Measurements from ENCODE around the gene WDR27.
"Not testable (repeated sequence)": the region's sequence is repeated elsewhere in the genome, so short reads cannot be mapped to it uniquely, and the experiment has no call there.

WDR27 gene

DNA sequence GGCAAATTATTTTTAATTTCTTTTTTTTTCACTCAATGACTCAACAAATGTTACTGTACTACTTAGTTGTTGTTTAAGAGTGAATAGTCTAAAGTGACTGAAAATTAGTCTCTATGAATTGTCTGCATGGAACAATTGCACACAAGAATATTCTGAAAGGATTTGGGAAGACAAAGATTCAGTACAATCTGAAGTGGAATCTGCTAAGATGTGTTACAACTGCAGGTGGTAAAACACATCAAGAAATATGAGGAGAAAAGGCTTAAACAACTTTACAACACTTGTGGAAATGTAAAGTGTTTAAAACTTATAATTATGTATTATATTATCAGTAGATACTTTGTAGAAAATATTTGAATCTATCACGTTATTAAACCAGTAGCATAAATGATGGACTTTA, 193.4 kb downstream of the WDR27 start:
- no peak for DNase-seq

DNA sequence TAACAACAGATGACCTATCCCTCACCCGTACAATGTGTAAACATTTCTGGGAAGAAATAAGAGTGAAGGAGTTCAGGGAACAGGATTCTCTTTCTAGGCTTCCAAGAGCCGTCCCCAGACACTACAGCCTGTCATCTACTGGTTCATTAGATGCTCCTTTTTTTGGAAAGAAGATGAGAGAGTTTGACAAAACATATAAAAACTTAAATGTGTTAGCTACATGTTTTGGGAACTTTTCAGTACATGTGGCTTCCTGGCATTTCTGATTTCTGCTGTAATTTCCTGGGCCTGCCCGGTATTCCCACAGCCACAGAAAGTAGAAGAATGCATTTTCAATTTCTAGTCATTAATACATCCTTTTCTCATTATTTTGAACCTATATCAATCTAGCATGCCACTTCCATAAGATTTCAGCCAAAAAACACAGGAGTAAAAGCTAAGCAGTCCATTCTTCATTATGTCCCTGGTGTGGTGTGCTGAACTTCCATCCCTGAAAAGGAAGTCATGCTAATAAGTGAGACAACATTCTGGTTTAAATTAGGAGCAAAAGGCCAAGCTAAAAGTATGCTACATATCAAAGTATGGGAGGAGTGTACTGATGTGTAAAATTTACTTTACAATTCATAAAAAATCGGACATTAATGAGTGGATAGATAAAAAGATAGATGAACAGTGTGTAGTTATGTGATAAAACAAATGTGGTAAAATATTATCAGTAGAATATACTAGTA, 198.2 kb downstream of the WDR27 start:
- no peak for DNase-seq

DNA sequence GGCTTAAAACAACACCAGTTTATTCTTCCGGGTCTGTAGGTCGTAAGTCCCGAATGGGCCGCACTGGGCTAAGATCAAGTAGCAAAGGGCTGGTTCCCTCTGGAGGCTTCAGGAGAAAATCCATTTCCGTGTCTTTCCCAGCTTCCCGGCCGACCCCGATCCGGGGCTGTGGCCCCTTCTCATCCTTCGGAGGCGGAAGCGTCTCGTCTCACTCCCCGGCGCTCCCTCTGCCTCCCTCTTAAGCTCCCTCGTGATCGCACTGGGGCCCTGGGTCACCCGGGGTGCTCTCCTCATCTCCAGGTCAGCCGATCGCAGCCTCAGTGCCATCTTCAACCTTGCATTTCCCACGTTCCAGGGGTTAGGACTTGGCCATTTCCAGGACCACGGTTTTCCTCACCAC, 199.4 kb downstream of the WDR27 start:
- no peak for DNase-seq

DNA sequence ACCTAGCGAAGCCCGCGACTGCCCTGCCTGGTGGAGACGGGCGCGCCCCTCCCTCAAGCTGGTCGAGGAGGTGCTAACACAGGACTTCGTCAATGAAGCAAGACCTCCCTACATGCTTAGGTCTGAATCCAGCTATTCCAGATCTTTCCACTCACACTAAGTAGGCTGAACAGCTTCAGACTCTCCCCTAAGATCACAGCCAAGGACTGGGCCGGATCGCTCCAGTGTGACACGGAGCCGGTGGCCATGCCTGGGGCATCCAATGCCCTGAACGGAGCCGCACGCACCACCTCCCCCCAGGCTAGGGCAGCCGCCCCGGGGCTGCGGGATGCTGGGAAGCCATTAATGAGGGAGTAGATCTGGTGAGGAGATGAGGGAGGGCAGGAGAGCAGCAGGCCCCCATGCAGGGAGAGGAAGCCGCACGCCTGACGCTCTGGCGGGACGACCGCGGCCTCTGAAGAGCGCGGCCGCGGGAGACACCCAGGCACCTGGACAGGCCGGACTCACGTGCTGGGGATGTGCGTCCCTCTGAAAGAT, 200.0 kb downstream of the WDR27 start:
- DNase-seq = no peak

- DNase-seq = no peak
These were observed 200.7 kb downstream of the WDR27 start for GRCh38 chr6:169501128-169501527.

GRCh38 chr6:169500688-169501087, 201.1 kb downstream of the WDR27 start:
- no peak for DNase-seq

- DNase-seq = no peak
These were observed 202.0 kb downstream of the WDR27 start for GRCh38 chr6:169499848-169500247.

- no peak for DNase-seq
These were observed 202.8 kb downstream of the WDR27 start for GRCh38 chr6:169498916-169499513.

GRCh38 chr6:169495601-169496000, 206.2 kb downstream of the WDR27 start:
- DNase-seq = no peak

DNA sequence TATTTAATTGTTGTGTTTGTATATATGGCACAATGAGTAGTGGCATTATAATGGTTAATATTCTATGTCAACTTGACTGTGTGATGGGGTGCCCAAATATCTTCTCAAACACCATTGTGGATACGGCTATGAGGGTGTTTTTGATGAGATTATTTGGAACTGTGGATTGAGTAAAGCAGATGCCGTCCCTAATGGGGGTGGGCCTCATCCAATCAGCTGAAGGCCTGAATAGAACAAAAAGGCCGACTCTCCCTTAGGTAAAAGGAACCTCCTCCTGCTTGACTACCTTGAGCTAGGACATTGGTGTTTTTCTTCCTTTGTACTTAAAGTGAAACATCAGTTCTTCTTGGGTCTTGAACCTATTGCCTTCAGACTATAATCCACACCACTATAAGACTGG, 207.8 kb downstream of the WDR27 start:
- DNase-seq = no peak

- no peak for DNase-seq
These were observed 210.3 kb downstream of the WDR27 start for GRCh38 chr6:169491482-169491881.

GRCh38 chr6:169490830-169491229, 211.0 kb downstream of the WDR27 start:
- DNase-seq = no peak

DNA sequence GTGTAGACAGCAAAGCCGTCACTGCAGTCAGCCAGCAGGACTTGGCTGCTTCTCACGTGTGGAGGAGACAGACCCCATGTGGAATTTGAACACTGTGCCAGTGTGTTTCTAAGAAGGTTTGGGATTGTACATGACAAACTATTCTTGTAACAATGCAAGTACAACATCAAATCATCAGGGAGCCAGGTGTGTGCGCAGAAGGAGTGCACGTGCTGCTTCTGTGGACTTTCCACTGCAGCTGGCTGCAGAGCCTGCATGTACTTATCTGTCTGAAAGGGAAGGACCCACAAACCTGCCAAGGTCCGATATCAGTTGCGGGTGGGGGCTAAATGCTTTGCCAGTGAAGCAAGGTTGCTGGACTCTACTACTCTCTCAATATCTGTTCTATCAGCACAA, 211.6 kb downstream of the WDR27 start:
- no peak for DNase-seq

DNA sequence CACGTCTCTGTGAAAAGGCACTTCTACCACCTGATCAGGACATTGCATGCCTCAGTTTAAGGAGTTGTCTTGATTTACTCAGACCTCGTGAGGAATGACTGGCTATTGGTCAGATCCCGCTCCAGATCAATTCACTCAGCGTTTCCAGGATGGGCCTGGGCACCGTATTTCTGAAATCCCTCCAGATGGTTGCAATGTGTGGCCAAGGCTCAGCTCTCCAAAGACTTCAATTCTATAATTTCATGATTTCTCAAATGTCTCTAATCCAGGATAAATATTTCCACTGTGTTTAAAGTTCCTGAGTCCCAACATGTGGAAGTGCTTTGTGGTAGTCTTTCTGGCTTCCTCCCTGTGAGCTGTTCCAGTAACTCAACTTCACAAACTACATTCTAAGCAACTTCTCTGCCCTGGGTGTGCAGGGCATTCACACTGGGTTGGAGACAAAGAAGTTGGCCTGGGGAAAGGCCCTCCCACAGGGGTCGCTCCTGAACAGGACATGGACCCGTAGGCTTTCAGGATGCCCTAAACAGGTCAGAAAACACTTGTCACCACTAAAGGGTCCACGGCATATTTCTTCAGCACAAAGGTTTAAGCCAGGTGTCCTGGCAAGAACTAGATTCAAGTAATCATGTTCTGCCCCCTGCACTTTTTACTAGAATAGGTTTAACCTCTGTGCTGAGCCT, 212.1 kb downstream of the WDR27 start:
- no peak for DNase-seq

DNA sequence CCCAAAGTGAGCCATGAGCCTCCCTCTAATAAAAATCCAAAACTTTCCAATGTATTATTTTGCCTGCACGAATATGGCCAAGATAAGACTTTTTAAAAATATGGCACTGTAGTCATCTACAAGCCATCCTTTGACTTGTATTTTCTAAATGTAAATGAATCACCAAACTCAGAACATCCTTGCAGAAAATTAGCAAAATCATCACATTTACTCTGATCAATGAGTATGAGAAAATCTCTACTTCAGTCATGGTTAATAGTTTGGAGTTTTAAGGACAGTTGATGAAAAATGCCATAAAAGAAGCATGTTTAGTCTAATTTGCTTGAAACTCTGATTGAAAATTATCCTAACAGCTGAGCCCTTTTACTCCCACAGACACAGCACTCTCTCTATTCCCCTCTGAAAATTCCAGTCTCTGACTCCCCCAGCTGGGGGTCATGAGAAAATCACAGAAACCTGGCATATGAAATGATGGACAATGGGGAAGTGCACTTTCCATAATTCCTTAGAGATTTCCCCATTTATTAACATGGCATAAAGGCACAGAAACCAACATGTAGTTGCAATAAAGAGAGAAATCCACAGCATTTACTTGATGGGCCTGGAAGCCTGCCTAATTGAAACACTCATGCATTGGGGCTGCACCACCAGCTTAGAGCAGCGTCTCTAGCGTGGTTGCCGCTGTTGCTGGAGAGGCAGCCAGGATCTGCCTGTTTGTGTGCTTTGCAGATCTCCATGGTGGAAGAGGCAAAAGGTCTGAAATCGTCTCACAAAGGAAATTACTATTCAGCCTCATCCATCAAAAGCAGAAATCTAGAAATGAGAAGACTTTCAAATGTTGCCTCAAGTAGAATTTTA, 214.0 kb downstream of the WDR27 start:
- no peak for DNase-seq

DNA sequence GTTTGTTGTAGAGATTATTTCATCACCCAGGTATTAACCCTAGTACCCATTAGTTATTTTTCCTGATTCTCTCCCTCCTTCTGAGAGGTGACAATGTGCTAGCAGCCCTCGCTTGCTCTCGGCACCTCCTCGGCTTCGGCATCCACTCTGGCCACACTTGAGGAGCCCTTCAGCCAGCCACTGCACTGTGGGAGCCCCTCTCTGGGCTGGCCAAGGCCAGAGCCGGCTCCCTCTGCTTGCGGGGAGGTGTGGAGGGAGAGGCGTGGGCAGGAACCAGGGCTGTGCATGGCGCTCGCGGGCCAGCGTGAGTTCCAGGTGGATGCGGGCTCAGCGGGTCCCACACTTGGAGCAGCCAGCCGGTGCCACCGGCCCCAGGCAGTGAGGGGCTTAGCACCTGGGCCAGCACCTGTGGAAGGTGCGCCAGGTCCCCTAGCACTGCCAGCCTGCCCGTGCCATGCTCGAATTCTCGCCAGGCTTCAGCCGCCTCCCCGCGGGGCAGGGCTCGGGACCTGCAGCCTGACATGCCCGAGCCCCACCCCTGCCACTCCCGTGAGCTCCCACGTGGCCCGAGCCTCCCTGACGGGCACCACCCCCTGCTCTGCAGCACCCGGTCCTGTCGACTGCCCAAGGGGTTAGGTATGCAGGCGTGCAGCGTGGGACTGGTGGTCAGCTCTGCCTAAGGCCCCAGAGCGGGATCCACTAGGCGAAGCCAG, 221.9 kb downstream of the WDR27 start:
- no peak for DNase-seq

DNA sequence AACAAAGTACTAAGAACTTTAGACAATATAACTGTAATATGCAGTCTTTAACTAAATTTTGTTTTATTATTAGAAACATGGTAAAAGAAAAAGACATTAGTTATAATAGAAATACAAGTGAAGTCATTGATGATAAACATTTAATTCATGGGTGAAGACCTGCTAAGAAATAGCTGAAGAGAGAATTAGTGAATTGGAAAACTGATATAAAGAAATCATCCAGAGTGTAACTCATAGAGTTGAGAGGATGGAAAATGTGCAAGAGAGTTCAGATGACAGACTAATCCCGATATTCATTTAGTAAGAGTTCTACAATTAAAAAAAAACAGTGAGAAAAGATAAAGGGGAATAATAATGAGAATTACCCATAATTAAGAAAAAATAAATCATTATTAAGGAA, 227.5 kb downstream of the WDR27 start:
- DNase-seq = no peak

DNA sequence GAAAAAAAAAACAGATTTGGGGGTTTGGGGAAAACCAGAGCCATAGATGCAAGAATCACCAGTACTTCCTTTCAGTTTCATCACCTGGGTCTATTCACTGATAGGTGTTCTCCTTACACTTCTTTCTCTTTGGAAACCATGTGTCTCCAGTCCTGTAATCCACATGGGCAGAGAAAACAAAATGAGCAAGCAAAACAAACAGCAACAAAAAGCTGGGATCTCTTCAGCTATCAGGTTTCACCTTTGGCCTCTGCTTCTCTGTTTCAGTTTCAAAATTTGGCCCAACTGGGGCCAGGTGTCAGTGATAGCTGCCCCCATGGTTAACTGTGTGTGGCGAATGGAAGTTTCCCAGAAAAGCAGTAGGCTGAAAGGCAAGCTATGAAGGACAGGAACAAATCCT, 228.2 kb downstream of the WDR27 start:
- no peak for DNase-seq

GRCh38 chr6:169472786-169473416, 228.9 kb downstream of the WDR27 start:
- DNase-seq = no peak

DNA sequence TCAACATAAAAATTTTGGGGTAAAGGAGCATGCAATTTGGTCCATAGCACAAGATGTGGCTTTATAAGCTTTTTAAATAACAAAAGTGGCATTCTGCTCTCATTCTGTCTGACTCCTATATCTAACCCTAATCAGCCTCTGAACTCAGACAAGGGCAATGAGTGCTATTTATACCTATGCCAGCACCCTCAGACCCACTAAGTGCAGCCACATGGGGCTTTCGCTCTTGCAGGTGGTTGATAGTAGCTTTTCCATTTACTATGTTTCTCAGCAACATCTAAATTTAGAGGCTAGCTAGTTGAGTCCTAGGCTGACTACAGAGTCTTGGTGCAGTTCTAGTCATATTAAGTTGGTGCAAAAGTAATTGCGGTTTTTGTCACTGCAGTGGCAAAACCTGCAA, 231.0 kb downstream of the WDR27 start:
- no peak for DNase-seq

DNA sequence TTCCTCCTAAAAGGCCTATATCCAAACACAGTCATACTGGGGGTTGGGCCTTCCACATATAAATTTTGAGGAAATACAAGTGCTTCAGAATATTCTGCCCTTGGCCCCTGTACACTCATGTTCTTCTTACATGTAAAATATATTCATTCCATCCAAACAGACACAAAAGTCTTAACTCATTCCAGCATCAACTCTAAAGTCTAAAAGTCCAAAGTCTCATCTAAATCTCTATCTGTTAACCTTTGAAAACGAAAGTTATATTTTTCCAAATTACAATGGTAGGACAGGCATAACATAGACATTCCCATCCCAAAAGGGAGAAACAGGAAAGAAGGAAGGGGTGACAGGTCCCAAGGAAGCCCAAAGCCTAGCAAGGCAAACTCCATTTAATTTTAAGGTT, 232.8 kb downstream of the WDR27 start:
- DNase-seq = no peak

DNA sequence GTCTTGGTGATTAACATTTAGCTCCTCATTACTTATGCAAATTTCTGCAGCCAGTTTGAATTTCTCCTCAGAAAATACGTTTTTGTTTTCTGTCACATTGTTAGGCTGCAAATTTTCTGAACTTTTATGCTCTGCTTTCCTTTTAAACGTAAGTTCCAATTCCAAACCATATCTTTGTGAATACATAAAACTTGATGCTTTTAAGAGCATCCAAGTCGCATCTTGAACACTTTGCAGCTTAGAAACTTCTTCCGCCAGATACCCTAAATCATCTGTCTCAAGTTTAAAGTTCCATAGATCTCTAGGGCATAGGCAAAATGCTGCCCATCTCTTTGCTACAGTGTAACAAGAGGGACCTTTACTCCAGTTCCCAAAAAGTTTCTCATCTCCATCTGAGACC, 234.1 kb downstream of the WDR27 start:
- not testable (repeated sequence) for DNase-seq

Measured in activated CD4-positive, alpha-beta T cell treated with anti-CD3 and anti-CD28 coated beads, Interleukin-2, amount 50 U/mL, for 16 hours (primary cell).